B cell (primary cell): ENCODE data around the gene EGFL7. TPM values are rescaled to one million over a fixed set of nuclear protein-coding genes. Genes with fewer than 3 reads are reported as not detected.

Experiments
- ATAC-seq: fragments of 200-7000 bp; cut with Tn5 transposase; one replicate; pipeline ENCODE4 v1.10.0; 2021; ENCODE audit warnings: low read depth, mild to moderate bottlenecking, moderate number of reproducible peaks, moderate library complexity
- CTCF ChIA-PET: fragments of 350-600 bp; sonication (Branson Sonifier 250); formaldehyde crosslinking; loops from one replicate; lab custom pipeline; 2021; ENCODE audit warnings: antibody characterized with exemption, inconsistent platforms; lab: Charles Lee
- POLR2A ChIA-PET: fragments of 350-600 bp; sonication (Branson Sonifier 250); formaldehyde crosslinking; loops from one replicate; lab custom pipeline; 2021; ENCODE audit warnings: antibody characterized with exemption; lab: Charles Lee
- DNase-seq: peaks from one replicate; pipeline ENCODE4 v3.0.0; 2013
- H2AFZ ChIP-seq: 2 replicates; pipeline ENCODE4 v1.6.1; 2012; ENCODE audit warnings: mild to moderate bottlenecking, low read depth, low read length; ENCODE audit not compliant: insufficient read depth, poor library complexity, severe bottlenecking
- H3K27ac ChIP-seq, 2 donors: 1 replicate in 1 of 2; 2 replicates in 1 of 2; pipeline ENCODE4 v1.5.1; 2012 to 2013; ENCODE audit warnings: low read length in 2 of 2, mild to moderate bottlenecking in 2 of 2, moderate library complexity in 1 of 2
- H3K27me3 ChIP-seq, 4 experiments: fragments of 200-600 bp in 1 of 4; sonication (generic) in 1 of 4; replicated peaks in 1 of 4; 1 replicate in 2 of 4; 2 replicates in 2 of 4; pipeline versions ENCODE4 v1.6.1 to v1.7.0; 2013 to 2016; ENCODE audit warnings: low read length in 3 of 4, mild to moderate bottlenecking in 2 of 4, mixed read lengths in 1 of 4, moderate library complexity in 1 of 4; ENCODE audit not compliant: insufficient read depth in 4 of 4, control insufficient read depth in 3 of 4; ENCODE audit errors: control extremely low read depth in 1 of 4
- H3K36me3 ChIP-seq, 2 experiments: replicated peaks in 1 of 2; 1 replicate in 1 of 2; 2 replicates in 1 of 2; pipeline versions ENCODE4 v1.6.1 to v1.7.1; 2013; ENCODE audit warnings: low read length in 1 of 2; ENCODE audit not compliant: insufficient read depth in 2 of 2, control insufficient read depth in 1 of 2; ENCODE audit errors: control extremely low read depth in 1 of 2, extremely low read depth in 1 of 2
- H3K4me1 ChIP-seq, 2 donors: fragments of 200-600 bp in 1 of 2; sonication (generic) in 1 of 2; 1 replicate in 1 of 2; 2 replicates in 1 of 2; pipeline versions ENCODE4 v1.5.1 to v1.6.1; 2013 to 2017; ENCODE audit warnings: low read length in 2 of 2; ENCODE audit not compliant: control insufficient read depth in 2 of 2, insufficient read depth in 2 of 2
- H3K4me2 ChIP-seq: replicated peaks from 2 replicates; pipeline ENCODE3; 2012; ENCODE audit warnings: mild to moderate bottlenecking, low read depth, low read length; ENCODE audit not compliant: poor library complexity, severe bottlenecking
- H3K4me3 ChIP-seq, 5 experiments: fragments of 200-600 bp in 1 of 5; sonication (generic) in 1 of 5; 1 replicate in 3 of 5; 2 replicates in 2 of 5; pipeline versions ENCODE4 v1.5.1 to v1.7.0; 2011 to 2016; ENCODE audit warnings: low read length in 4 of 5, mild to moderate bottlenecking in 4 of 5, low read depth in 2 of 5, control low read depth in 1 of 5, moderate library complexity in 1 of 5; ENCODE audit not compliant: insufficient read depth in 1 of 5; ENCODE audit errors: control extremely low read depth in 1 of 5, extremely low read depth in 1 of 5
- H3K79me2 ChIP-seq: fragments of 200-600 bp; sonication (generic); one replicate; pipeline ENCODE4 v1.6.0; 2016; ENCODE audit warnings: low read length; ENCODE audit not compliant: control insufficient read depth, insufficient read depth
- H3K9ac ChIP-seq: fragments of 200-600 bp; sonication (generic); 2 replicates; pipeline ENCODE4 v1.6.1; 2017; ENCODE audit warnings: mild to moderate bottlenecking, low read length, moderate library complexity
- H3K9me3 ChIP-seq, 3 donors: one replicate each; pipeline versions ENCODE4 v1.6.1 to v1.7.1; 2013; ENCODE audit warnings: low read length in 2 of 3; ENCODE audit not compliant: control insufficient read depth in 2 of 3, insufficient read depth in 1 of 3; ENCODE audit errors: control extremely low read depth in 1 of 3
- H4K20me1 ChIP-seq: 2 replicates; pipeline ENCODE4 v1.6.0; 2012; ENCODE audit warnings: mild to moderate bottlenecking, low read length; ENCODE audit not compliant: insufficient read depth, control insufficient read depth, poor library complexity, severe bottlenecking
- H3K27ac Mint-ChIP-seq: one replicate; pipeline ENCODE4 v1.8.0; 2021; ENCODE audit warnings: mixed read lengths
- H3K27me3 Mint-ChIP-seq: one replicate; pipeline ENCODE4 v1.8.0; 2021; ENCODE audit warnings: mixed read lengths
- H3K4me1 Mint-ChIP-seq: one replicate; pipeline ENCODE4 v1.8.0; 2021; ENCODE audit warnings: mixed read lengths
- H3K4me3 Mint-ChIP-seq: one replicate; pipeline ENCODE4 v1.8.0; 2021; ENCODE audit warnings: mixed read lengths
- H3K9me3 Mint-ChIP-seq: one replicate; pipeline ENCODE4 v1.8.0; 2022; ENCODE audit warnings: mixed read lengths; ENCODE audit not compliant: insufficient read depth
- EZH2 ChIP-seq: IDR thresholded peaks from 2 replicates; pipeline ENCODE4 v1.6.1; 2012; ENCODE audit warnings: borderline replicate concordance, low read depth, mild to moderate bottlenecking, moderate library complexity, low read length; ENCODE audit not compliant: insufficient read depth, poor library complexity, severe bottlenecking
- WGBS: methylation state at CpG from one replicate; pipeline ENCODE4 v1.1.5; 2013; ENCODE audit warnings: missing lambda C conversion rate; ENCODE audit not compliant: insufficient coverage; 5-methylcytosine and 5-hydroxymethylcytosine counted together
- intact Hi-C: fragments of 100-400 bp; cut with micrococcal nuclease; formaldehyde crosslinking; loops from one replicate; pipeline ENCODE4 v1.10.0; 2022
- polyA plus RNA-seq: library from polyadenylated mRNA; depleted of rRNA; stranded (reverse); fragments of >200 nt; gene quantifications from 2 replicates; pipeline ENCODE4 v1.2.3, GENCODE V29; 2012
- total RNA-seq, 2 donors: library from RNA; stranded (reverse); fragments of 120-200 nt in 1 of 2; gene quantifications; 1 replicate in 1 of 2; 2 replicates in 1 of 2; pipeline versions ENCODE4 v1.2.3 to v1.2.4, GENCODE V29; 2013 to 2022
- TF ChIP-seq, protein P1 (sequence below): fragments of 200-600 bp; IDR thresholded peaks from one replicate; pipeline ENCODE4 v1.8.0; 2022; ENCODE audit warnings: antibody characterized with exemption, mild to moderate bottlenecking

The EGFL7 gene
- total and polyA plus RNA-seq, 2 donors (not counting 1 experiment from before 2014, with no cell fraction given) = 0.34 TPM; not detected in 1

- no peak overlapping the region for H2AFZ ChIP-seq
- H3K4me3 Mint-ChIP-seq = no peak overlapping the region
- no peak for TF ChIP-seq EZH2
- TF ChIP-seq, protein P1, sequence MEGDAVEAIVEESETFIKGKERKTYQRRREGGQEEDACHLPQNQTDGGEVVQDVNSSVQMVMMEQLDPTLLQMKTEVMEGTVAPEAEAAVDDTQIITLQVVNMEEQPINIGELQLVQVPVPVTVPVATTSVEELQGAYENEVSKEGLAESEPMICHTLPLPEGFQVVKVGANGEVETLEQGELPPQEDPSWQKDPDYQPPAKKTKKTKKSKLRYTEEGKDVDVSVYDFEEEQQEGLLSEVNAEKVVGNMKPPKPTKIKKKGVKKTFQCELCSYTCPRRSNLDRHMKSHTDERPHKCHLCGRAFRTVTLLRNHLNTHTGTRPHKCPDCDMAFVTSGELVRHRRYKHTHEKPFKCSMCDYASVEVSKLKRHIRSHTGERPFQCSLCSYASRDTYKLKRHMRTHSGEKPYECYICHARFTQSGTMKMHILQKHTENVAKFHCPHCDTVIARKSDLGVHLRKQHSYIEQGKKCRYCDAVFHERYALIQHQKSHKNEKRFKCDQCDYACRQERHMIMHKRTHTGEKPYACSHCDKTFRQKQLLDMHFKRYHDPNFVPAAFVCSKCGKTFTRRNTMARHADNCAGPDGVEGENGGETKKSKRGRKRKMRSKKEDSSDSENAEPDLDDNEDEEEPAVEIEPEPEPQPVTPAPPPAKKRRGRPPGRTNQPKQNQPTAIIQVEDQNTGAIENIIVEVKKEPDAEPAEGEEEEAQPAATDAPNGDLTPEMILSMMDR = no peak
- no peak overlapping the region for H3K9ac ChIP-seq
- H3K4me1 Mint-ChIP-seq = peaks cover 3% of the 10 kb centered on the region
- WGBS = 18% methylated on average over 25 of the region's 26 CpGs
- ChIA-PET POLR2A (interaction anchor here (0.7 kb wide), 1 partner anchor 829 kb away, joined by 3 read pairs; no protein-coding TSS in a partner anchor), CTCF (interaction anchor here (1.3 to 7.3 kb wide), 3 partner anchors 19 to 141 kb away, joined by 4 to 153 read pairs (median 5); no protein-coding TSS in a partner anchor)
- H4K20me1 ChIP-seq = no peaks in the 10 kb centered on the region
- no peaks in the 10 kb centered on the region for H3K9me3 ChIP-seq
- peaks cover 0 to 35% (median 3%) of the 10 kb centered on the region in 4 experiments for H3K27me3 ChIP-seq
- intact Hi-C loops = no loop called here
- no peaks in the 10 kb centered on the region for H3K36me3 ChIP-seq
- H3K4me2 ChIP-seq = no peak overlapping the region
- no peaks in the 10 kb centered on the region for H3K79me2 ChIP-seq
- H3K27me3 Mint-ChIP-seq = peaks cover 12% of the 10 kb centered on the region
- H3K9me3 Mint-ChIP-seq = no peaks in the 10 kb centered on the region
- ATAC-seq (no peak), DNase-seq (no peak)
- H3K27ac ChIP-seq = no peak overlapping the region
- no peak overlapping the region for H3K27ac Mint-ChIP-seq
- peaks cover 16 to 30% of the 10 kb centered on the region in 2 donors for H3K4me1 ChIP-seq
- no peak overlapping the region for H3K4me3 ChIP-seq
These were observed 34.4 kb upstream of the EGFL7 start for GRCh38 chr9:136628268-136628667.

- H3K4me1 ChIP-seq = peaks cover 16 to 30% of the 10 kb centered on the region in 2 donors
- 74% methylated on average over 21 of the region's 22 CpGs for WGBS
- intact Hi-C loops = no loop called here
- H3K4me3 ChIP-seq = no peak overlapping the region
- ChIA-PET CTCF (interaction anchor here (0.8 to 7.3 kb wide), 8 partner anchors 11 to 142 kb away, joined by 3 to 153 read pairs (median 4); no protein-coding TSS in a partner anchor), POLR2A (no interaction called here)
- no peak overlapping the region for H2AFZ ChIP-seq
- Mint-ChIP-seq H3K27ac (peak overlapping the region; percentile 26), H3K4me3 (no peak overlapping the region), H3K27me3 (peaks cover 12% of the 10 kb centered on the region), H3K9me3 (no peaks in the 10 kb centered on the region), H3K4me1 (peaks cover 3% of the 10 kb centered on the region)
- H3K9ac ChIP-seq = no peak overlapping the region
- H4K20me1 ChIP-seq = no peaks in the 10 kb centered on the region
- TF ChIP-seq EZH2 = no peak
- TF ChIP-seq, protein P1 = no peak
- DNase-seq (no peak), ATAC-seq (no peak)
- H3K4me2 ChIP-seq = no peak overlapping the region
- no peaks in the 10 kb centered on the region for H3K36me3 ChIP-seq
- H3K79me2 ChIP-seq = no peaks in the 10 kb centered on the region
- peaks cover 0 to 32% (median 3%) of the 10 kb centered on the region in 4 experiments for H3K27me3 ChIP-seq
- H3K9me3 ChIP-seq = no peaks in the 10 kb centered on the region
- H3K27ac ChIP-seq = no peak overlapping the region
These were observed 33.5 kb upstream of the EGFL7 start for GRCh38 chr9:136629001-136629878.
